AG08395 (cell line): ENCODE data around the gene CD99.
"Not testable (repeated sequence)": the region's sequence is repeated elsewhere in the genome, so short reads cannot be mapped to it uniquely, and the experiment has no call there.

Experiments
- DNase-seq: peaks from one replicate; pipeline ENCODE4 v3.0.0; 2012; ENCODE audit warnings: mixed read lengths, low spot score

CD99 gene

DNA sequence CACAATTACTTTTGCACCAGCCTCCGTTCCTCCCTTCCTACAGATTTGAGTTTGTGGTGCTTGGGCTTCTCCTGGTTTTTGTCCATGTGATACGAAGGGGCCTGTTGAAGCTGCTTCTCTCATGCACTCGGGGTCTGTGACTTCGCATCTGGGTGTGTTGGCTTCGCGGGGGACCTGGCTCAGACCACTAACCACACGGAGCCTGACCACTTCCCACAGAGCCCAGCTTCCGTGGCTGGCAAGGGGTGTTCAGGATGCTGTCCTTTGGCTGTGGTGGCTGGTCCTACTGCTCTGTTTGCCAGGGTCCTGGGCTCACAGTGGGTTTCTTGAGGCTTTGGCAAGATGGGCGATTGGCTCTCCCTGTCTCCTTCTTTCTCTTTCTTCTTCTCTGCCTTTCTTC lies 41.0 kb downstream of the CD99 start:
- no peak for DNase-seq

DNA sequence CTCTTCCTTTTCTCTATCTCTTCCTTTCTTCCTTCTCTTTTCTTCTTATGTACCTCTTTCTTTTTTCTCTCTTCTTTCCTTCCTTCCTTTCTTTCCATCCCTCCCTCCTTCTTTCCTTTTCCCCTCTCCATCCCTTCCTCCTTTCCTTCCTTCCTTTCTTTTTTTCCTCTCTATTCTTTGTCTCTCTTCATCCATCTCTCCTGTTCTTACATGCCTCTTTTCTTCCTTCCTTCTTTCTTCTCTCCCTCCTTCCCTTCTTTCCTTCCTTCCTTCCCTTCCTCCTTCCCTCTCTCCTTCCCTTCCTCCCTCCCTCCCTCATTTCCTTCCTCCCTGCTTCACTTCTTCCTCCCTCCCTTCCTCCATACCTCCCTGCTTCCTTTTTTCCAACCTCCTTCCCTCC lies 41.6 kb downstream of the CD99 start:
- DNase-seq: no peak

DNA sequence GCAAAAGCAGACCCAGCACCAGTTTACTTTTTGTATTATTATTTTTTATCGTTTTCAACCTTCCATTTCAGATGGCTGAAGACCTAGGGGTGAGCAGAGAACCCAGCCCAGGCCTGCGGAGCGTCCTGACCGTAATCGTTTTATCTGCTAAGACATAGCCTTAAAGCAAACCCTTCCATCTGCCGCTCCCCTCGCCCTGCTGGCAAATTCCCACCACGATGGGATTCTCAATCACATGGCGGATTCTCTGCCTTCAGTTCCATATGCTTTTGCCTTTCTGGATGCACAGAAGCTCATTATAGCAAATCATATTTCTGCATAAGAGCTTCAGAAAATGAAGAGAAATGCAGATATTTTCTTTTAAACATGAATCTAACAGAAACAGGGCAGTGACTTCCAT lies 42.2 kb downstream of the CD99 start:
- no peak for DNase-seq

DNA sequence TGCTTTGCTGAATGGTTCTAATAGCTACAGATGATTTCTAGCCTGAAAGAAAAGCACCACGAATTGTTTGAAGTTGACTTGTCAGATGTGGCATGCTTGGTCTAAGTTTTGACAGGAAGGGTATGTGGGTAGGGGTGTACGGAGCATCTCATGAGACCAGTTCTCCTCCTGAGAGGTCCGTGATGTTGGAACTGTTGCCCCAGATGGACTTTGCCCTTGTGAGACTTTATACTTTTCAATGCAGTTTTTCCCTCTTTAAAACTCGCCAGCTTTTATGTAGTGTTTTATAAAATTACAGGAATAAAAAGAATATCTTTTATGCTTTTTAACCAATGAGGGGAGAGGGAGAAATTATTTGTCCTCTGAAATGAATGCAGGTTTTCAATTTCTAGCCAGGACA lies 44.2 kb downstream of the CD99 start:
- DNase-seq: no peak

DNA sequence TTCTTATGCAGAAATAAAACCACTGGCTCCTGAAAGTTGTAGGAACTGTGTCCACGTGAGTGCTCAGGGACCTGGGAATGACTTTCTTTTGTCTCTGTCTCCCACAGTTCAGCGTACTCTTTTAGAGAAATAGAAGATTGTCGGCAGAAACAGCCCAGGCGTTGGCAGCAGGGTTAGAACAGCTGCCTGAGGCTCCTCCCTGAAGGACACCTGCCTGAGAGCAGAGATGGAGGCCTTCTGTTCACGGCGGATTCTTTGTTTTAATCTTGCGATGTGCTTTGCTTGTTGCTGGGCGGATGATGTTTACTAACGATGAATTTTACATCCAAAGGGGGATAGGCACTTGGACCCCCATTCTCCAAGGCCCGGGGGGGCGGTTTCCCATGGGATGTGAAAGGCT lies 49.6 kb downstream of the CD99 start:
- DNase-seq: no peak

DNA sequence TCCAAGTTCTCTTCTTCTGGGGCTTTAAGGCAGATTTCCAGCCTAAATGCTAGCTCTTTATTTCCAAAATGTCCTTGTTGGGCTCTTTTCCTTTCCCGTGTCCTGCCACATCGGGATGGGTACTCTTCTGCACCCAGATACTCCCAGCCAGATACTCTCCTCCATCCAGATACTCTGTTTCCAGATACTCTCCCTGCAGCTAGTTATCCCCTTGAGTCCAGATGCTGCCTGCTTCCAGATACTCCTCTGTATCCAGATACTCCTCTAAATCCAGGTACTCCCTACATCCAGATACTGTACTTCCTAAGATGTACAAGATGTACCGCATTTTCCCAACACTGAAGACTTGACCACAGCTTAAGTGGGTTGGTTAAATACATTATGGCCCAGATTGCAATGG lies 50.3 kb downstream of the CD99 start:
- DNase-seq: no peak

DNA sequence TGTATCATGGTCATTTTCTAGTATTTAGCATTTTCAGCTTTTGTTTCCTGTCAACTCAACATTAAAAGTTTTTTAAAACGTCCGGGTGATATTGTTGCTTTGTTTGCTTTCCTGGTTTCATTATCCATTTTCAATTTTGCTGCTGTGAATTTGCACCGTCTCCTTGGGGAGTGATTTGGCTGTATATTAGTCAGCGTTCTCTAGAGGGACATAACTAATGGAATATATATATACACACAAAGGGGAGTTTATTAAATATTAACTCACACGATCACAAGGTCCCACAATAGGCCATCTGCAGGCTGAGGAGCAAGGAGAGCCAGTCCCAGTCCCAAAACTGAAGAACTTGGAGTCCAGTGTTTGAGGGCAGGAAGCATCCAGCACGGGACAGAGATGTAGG lies 55.2 kb downstream of the CD99 start:
- not testable (repeated sequence) for DNase-seq

DNA sequence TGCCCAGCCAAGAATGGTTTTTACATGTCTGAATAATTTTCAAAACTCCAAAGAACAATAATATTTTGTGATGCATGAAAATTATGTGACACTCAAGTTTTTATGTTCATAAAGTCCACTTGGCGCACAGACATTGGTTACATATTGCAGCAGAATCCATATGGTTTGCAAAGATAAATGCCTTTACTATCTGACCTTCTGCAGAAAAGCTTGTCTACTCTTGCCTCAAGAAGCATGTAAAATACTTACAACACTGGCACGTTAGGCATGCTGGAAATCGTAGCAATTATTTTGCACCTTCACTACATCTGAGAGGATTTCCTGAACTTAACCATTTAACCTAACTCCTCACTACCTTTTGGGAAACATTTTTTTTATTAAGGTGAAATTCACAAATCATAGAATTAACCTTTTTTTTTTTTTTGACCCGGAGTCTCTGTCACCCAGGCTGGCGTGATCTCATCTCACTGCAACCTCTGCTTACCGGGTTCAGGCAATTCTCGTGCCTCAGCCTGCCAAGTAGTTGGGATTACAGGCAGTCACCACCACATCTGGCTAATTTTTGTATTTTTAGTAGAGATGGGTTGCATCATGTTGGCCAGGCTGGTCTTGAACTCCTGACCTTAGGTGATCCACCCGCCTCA lies 57.2 kb downstream of the CD99 start:
- DNase-seq: no peak

DNA sequence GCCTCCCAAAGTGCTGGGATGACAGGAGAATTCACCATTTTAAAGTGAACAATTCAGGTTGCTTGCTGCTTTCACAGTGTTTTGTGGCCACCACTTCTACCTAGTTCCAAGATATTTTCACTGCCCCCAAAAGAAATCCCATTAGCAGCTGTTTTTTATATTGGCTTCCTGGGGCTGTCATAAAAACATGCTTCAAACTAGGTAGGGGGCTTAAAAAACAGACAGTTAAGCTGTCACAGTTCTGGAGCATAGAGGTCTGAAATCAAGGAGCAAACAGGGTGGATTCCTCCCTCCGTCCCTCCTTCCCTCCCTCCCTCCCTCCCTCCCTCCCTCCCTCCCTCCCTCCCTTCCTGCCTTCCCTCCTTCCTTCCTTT lies 57.7 kb downstream of the CD99 start:
- no peak for DNase-seq

DNA sequence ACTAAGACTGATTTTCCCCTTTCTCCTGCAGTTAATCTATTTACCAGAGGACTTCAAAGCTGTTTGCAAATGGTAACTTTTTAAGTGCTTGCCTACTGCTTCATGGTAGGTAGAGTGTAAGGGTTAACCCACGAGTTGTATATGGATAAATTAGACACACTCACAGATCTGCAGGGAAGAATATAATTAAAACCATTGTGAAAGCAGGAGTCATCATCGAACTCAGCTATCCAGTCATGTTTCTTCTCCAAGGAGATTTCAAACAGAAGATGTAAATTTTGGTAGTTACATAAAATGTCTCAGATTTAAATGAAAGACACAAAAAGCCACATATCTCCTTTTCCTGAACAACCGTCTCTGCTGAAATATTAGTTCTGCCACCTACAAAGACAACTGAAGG lies 60.2 kb downstream of the CD99 start:
- peak; percentile 36 for DNase-seq

DNA sequence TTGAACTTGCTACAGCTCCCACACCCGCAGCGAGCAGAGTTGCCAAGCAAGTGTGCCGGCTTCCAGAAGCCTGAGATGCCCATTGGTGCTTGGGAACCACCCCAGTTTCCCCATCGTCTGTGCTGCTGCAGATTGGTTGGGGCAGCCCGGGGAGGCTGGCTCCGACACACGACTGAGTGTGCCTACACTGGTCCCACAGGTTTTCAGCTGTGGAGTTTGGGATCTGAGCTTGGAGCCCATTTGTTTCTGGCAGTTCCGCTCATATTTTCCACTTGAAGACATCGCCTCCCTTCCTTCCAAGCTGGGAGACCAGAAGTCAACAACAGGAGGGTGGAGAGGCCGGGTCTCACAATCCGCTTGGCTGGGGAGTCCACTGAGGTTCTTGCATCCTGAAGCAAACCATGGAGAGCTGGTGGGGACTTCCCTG lies 60.8 kb downstream of the CD99 start, which contains the start of gene XG:
Gene XG (plus strand): TSS at position 167 of the 427 bp plus-strand sequence. CDS start 235 bp downstream, at position 402.
- peak; percentile 46 for DNase-seq

DNA sequence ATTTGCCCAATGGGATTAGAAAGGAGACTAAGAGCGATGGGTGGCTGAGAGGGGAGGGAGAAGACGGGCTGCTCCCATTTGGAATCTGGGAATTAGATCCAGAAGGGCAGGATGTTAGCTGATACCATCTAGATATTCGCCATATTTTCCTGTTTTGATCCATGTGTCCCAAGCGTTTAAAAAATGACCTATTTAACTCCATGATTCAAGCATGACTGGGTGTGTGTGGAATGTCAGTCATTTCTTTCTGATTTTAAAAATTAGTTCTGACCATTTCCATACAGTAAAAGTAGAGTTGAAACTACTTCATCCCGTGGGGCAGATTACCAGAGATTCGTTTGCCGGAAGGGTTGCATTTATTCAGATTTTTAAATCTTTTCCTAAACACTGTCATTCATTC lies 61.3 kb downstream of the CD99 start:
- not testable (repeated sequence) for DNase-seq

DNA sequence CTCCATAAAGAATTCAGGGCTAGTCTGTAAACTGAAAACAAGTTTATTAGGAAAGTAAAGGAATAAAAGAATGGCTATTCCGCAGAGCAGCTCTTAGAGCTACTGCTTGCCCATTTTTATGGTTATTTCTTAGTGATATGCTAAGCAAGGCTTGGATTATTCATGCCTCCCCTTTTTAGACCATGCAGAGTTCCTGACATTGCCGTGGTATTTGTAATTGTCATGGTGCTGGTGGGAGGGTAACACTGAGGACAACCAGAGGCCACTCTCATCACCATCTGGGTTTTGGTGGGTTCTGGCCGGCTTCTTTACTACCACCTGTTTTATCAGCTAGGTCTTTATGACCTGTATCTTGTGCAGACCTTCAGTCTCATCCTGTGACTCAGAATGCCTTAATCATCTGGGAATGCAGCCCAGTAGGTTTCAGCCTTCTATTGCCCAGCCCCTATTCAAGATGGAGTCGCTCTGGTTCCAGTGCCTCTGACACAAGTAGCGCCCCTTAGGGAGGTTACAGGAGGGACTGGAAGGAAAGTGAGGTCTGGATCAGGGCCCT lies 64.1 kb downstream of the CD99 start:
- DNase-seq: not testable (repeated sequence)

DNA sequence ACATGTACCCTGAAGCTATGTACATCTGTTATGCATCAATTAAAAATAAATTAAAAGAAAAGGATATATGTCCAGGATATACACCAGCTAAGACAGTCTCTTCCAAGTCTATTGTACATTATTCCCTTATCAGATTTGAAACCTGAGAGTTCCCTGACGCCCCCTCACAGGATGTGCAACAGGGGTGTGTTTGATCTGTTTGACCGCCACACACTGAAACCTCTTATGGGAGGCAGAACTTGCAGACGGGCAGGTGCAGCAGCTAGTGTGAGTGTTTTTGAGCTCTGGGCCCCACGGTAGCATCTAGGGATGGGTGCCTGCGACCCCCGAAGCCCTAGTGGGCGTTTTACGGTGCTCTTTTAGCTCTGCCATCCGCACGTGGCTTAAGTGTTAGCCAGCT lies 65.5 kb downstream of the CD99 start:
- no peak for DNase-seq

DNA sequence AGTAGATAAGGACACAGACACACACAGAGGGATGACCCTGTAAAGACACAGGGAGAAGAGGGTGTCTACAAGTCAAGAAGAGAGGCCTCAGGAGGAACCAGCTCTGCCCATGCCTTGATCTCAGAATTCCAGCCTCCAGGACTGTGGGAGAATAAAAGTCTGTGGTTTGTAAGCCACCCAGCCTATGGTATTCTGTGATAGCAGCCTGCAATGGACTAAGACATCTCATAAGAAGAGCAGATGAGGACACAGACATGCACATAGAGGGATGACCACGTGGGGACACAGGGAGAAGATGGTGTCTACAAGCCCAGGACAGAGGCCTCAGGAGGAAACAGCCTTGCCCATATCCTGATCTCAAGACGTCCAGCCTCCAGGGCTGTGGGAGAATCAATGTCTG lies 70.2 kb downstream of the CD99 start:
- DNase-seq: no peak

DNA sequence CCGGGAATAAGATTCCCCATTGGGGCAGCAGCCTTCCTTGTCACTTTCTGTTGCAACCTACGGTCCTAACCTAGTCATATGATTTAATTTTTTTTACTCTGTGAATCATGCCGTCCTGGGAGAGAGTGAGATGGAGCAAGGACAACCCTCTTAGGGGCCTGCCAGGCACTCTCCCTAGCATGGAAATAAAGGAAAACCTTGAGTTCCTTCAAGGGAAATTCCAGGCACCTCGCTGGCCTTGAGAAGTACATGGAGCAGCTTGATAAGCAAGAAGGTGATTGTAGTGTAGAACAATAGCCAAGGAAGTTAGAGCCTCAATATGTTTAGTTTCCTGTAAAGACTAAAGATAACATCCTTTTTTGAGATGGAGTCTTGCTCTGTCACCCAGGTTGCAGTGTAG lies 71.6 kb downstream of the CD99 start:
- not testable (repeated sequence) for DNase-seq

DNA sequence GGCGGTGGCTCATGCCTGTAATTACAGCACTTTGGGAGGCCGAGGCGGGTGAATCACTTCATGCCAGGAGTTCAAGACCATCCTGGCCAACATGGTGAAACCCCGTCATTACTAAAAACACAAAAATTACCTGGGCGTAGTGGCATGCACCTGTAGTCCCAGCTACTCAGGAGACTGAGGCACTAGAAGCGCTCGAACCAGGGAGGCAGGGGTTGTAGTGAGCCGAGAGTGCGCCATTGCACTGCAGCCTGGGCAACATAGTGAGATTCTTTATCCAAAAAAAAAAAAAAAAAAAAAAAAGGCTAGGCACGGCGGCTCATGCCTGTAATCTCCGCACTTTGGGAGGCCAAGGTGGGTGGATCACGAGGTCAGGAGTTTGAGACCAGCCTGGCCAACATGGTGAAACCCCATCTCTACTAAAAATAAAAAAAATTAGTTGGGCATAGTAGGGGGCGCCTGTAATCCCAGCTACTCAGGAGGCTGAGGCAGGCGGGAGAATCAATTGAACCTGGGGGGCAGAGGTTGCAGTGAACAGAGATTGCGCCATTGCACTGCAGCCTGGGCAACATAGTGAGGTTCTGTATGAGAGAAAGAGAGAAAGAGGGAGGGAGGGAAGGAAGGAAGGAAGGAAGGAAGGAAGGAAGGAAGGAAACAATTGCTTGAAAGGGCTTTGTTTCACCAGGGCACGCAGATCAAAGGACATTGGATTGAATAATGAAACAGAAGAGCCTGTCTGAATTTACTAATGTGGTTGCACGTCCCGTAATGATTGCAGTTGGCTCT lies 73.9 kb downstream of the CD99 start:
- DNase-seq: not testable (repeated sequence)

DNA sequence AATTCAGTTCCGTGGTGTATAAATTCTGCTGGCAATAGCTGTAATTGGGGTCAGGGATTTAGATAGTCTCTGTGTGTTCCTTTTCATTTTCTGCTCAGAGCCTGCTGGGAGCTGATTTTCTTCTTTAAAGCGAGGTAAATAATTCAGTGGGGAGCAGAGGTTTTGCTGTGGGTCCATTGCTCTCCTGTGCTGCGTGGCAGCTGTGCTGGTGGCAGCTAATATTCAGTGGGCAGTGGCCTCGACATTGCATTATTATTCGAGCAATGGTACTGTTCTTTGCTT lies 74.4 kb downstream of the CD99 start:
- no peak for DNase-seq

DNA sequence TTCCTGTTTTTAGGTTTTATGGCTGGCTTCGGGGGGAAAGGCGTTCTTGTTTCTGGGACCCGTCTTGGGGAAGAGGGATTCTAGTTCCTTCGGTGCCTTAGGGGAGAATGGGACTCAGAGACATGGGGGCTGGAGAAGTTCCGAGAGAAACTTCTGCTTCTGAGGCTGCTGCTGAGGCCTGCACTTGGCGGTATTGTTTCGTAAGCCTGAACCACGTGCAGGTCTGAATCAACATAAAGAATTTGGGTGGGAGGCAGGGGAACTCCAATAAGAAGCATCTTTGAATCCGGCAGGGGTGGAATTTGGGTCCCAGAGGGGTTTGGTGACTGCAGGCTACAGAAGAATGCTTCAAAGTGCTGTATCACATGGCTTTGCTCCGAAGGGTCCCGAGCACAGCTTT lies 75.8 kb downstream of the CD99 start:
- DNase-seq: no peak

DNA sequence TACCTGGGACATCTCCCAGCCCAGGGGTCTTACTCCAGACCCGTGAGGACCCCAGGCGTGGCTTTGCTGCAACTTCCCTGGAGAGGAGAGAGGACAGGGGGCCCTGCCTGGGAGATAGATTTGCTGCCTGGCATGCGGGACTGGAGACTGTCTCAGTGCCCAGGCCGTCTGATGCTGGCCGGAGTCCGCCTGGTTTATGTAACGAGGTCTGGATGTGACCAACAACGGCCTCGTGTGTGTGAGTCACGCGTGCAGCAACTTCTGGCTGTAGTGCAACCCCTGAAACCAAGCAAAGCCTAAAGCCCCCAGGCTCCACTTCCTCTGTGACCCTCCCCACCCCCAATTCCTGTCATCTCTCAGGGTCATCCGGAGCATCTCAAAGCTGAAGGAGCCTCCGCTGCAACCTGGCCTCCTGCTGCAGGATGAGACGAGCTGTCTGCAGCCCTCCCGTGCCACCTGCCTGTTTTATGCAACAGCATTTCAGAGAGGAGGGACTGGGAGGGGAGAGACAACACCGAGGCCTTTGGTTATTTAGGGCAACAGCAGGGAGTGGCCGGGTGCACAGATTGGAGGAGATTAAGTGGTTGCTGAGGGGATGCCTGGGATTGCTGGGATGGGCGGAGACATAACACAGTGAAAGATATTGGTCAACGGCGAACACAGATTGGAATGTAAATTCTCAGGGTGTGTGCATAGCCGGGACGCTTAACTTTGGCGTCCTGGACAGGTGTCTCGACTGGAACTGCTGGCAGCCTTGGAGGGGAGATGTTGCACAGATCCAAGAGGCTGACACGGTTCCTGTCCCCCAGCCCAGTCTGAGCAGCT lies 76.7 kb downstream of the CD99 start:
- peak; percentile 83 for DNase-seq

DNA sequence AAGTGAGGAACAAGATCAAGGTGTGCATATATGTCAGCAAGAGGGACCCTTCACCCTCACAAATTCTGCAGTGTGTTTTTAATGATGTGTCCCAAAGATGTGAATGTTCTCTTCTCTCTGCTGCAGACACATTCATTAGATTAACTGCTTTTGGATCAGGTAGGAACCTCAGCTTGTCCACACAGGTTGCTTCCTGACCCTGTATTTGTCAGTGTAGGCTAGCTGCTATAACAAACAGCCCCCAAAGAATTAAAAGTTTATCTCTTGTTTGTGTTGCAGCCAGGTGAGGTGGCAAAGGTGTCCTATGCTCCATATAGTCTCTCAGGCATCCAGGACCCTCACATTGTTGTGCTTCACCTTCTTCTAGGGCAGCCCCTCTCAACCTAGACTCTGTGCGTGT lies 78.5 kb downstream of the CD99 start:
- no peak for DNase-seq

DNA sequence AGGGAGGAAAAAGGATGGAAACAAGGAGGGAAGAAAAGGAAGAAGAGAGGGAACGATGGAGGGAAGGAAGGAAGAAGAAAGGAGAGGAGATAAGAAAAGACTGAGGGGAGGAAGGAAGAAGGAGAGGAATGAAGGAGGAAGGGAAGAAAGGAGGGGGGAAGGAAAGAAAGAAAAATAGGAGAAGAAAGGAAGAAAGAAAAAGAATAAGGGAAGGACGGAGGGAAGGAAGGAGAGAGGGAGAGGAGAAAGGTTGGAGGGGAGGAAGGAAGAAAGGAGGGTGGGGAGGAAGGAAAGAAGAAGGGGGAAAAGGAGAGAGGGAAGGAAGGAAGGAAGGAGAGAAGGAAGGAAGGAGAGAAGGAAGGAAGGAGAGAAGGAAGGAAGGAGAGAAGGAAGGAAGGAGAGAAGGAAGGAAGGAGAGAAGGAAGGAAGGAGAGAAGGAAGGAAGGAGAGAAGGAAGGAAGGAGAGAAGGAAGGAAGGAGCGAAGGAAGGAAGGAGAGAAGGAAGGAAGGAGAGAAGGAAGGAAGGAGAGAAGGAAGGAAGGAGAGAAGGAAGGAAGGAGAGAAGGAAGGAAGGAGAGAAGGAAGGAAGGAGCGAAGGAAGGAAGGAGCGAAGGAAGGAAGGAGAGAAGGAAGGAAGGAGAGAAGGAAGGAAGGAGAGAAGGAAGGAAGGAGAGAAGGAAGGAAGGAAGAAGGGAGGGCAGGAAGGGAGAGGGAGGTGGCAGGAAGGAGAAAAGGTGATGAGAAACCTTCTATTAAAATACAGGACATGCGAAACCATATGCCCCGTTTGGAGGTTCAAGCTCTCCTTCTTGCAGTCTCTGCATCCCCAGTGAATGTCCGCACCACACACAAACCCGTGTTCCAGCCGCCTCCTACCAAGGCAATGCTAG lies 82.3 kb downstream of the CD99 start:
- not testable (repeated sequence) for DNase-seq
